ENCODE measurements around the gene KIF5A.

DNA sequence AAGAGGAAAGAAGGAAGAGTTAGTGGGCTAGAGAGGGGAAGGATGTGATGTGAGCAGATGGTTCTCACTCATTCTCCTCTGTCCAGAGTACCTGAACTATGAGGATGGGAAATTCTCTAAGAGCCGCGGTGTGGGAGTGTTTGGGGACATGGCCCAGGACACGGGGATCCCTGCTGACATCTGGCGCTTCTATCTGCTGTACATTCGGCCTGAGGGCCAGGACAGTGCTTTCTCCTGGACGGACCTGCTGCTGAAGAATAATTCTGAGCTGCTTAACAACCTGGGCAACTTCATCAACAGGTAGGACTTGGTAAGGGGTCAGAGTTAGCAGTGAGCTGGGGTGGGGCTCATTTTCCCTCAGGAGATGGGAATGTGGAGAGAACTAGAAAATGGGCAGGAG is 37.2 kb upstream of the KIF5A start:
- TF ChIP-seq, protein P1, sequence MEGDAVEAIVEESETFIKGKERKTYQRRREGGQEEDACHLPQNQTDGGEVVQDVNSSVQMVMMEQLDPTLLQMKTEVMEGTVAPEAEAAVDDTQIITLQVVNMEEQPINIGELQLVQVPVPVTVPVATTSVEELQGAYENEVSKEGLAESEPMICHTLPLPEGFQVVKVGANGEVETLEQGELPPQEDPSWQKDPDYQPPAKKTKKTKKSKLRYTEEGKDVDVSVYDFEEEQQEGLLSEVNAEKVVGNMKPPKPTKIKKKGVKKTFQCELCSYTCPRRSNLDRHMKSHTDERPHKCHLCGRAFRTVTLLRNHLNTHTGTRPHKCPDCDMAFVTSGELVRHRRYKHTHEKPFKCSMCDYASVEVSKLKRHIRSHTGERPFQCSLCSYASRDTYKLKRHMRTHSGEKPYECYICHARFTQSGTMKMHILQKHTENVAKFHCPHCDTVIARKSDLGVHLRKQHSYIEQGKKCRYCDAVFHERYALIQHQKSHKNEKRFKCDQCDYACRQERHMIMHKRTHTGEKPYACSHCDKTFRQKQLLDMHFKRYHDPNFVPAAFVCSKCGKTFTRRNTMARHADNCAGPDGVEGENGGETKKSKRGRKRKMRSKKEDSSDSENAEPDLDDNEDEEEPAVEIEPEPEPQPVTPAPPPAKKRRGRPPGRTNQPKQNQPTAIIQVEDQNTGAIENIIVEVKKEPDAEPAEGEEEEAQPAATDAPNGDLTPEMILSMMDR (IDR thresholded peaks at IDR 0.05): no peak
- TF ChIP-seq EP300 (IDR thresholded peaks at IDR 0.05): no peak
- TF ChIP-seq POLR2A (IDR thresholded peaks at IDR 0.05; ENCODE audit: low read depth): no peak

All from esophagus muscularis mucosa (tissue), 4 donors.